ENCODE results near the gene CHST14.

DNA sequence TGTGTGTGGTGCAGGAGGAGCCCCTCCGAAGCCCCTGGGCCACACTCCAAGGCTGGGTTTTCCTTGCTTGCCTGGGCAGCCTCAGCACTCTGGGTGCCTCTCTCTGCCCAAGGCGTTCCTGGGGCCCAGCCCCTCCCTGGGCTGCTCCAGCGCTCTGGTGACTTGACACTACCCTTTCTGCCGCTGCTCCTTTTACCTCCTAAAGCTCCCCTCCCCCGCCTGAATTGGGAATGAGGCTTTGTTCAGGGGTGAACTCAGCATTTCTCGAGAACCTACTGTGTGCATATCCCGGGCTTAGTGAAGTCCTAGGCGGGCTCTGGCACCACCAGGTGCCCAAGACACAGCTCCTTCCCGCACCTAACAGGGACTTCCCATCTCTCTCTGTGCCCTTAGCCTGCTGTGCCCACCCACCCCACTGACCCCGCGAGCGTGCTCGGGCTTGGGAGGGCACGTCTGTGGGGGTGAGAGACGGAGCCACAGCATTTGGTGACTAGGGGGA lies 31.3 kb upstream of the CHST14 start:
- TF ChIP-seq, protein P1, sequence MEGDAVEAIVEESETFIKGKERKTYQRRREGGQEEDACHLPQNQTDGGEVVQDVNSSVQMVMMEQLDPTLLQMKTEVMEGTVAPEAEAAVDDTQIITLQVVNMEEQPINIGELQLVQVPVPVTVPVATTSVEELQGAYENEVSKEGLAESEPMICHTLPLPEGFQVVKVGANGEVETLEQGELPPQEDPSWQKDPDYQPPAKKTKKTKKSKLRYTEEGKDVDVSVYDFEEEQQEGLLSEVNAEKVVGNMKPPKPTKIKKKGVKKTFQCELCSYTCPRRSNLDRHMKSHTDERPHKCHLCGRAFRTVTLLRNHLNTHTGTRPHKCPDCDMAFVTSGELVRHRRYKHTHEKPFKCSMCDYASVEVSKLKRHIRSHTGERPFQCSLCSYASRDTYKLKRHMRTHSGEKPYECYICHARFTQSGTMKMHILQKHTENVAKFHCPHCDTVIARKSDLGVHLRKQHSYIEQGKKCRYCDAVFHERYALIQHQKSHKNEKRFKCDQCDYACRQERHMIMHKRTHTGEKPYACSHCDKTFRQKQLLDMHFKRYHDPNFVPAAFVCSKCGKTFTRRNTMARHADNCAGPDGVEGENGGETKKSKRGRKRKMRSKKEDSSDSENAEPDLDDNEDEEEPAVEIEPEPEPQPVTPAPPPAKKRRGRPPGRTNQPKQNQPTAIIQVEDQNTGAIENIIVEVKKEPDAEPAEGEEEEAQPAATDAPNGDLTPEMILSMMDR (IDR thresholded peaks at IDR 0.05) = no peak
- no peak for TF ChIP-seq POLR2A (IDR thresholded peaks at IDR 0.05)
